ENCODE data around the gene UNC13D. TPM values are rescaled to one million over a fixed set of nuclear protein-coding genes. Genes with fewer than 3 reads are reported as not detected.
"Not testable (repeated sequence)": the region's sequence is repeated elsewhere in the genome, so short reads cannot be mapped to it uniquely, and the experiment has no call there.

UNC13D gene
- total RNA-seq, 1 donor from 2014 or later = 102 TPM

DNA sequence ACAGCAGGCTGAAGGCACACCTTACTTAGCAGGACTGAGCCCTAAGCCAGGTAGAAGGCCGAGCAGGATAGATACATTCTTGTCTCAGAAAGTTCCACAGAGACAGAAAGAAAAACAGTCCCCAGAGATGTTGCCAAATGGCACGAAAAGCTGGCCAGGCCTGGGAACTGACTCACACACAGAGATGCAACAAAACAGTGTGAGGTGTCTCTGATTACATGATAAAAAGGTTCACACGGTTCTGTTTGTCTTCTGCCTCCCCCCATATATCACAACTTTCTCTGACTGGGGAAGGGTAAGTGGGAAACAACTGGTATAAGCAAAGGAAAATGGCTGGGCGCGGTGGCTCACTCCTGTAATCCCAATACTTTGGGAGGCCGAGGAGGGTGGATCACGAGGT is 9.2 kb upstream of the UNC13D start:
- ChIA-PET CTCF (interaction anchor here (2.1 to 4.4 kb wide), 2 partner anchors 8 to 24 kb away, joined by 11 to 34 read pairs; partner anchors contain the start of gene TRIM47), POLR2A (interaction anchor here (0.7 to 3.7 kb wide), 6 partner anchors 8 to 76 kb away, joined by 3 to 101 read pairs (median 46); partner anchors contain the start of genes UNC13D and UNK)
- peak overlapping the region; percentile 20 for H3K27ac Mint-ChIP-seq
- peaks cover 33% of the 10 kb centered on the region for H3K36me3 Mint-ChIP-seq (ENCODE audit: low read depth)
- H3K27me3 Mint-ChIP-seq = no peaks in the 10 kb centered on the region
- DNase-seq (no peak), ATAC-seq (ENCODE audit: low read depth) (no peak)
- H3K9me3 Mint-ChIP-seq = no peaks in the 10 kb centered on the region
- H3K4me1 Mint-ChIP-seq = peaks cover 39% of the 10 kb centered on the region
- TF ChIP-seq, protein P1, sequence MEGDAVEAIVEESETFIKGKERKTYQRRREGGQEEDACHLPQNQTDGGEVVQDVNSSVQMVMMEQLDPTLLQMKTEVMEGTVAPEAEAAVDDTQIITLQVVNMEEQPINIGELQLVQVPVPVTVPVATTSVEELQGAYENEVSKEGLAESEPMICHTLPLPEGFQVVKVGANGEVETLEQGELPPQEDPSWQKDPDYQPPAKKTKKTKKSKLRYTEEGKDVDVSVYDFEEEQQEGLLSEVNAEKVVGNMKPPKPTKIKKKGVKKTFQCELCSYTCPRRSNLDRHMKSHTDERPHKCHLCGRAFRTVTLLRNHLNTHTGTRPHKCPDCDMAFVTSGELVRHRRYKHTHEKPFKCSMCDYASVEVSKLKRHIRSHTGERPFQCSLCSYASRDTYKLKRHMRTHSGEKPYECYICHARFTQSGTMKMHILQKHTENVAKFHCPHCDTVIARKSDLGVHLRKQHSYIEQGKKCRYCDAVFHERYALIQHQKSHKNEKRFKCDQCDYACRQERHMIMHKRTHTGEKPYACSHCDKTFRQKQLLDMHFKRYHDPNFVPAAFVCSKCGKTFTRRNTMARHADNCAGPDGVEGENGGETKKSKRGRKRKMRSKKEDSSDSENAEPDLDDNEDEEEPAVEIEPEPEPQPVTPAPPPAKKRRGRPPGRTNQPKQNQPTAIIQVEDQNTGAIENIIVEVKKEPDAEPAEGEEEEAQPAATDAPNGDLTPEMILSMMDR (IDR thresholded peaks at IDR 0.05) = no peak
- no peak overlapping the region for H3K4me3 Mint-ChIP-seq
- intact Hi-C loops (cut with micrococcal nuclease) = no loop called here

DNA sequence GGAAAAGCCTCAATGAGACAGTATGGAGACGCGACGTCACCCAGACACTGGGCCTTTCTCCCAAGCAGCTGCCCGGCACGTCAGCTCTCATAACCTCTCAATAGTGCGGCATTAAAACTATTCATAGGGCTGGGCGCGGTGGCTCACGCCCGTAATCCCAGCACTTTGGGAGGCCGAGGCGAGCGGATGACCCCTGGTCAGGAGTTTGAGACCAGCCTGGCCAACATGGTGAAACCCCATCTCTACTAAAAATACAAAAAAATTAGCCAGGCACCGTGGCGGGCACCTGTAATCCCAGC is 7.4 kb upstream of the UNC13D start:
- H3K27me3 Mint-ChIP-seq; H3K4me3 Mint-ChIP-seq; POLR2A ChIA-PET; H3K27ac Mint-ChIP-seq; intact Hi-C loops (cut with micrococcal nuclease); CTCF ChIA-PET; H3K9me3 Mint-ChIP-seq; DNase-seq; ATAC-seq (ENCODE audit: low read depth): not testable (repeated sequence)
- H3K4me1 Mint-ChIP-seq = peaks cover 31% of the 10 kb centered on the region
- peaks cover 51% of the 10 kb centered on the region for H3K36me3 Mint-ChIP-seq (ENCODE audit: low read depth)

DNA sequence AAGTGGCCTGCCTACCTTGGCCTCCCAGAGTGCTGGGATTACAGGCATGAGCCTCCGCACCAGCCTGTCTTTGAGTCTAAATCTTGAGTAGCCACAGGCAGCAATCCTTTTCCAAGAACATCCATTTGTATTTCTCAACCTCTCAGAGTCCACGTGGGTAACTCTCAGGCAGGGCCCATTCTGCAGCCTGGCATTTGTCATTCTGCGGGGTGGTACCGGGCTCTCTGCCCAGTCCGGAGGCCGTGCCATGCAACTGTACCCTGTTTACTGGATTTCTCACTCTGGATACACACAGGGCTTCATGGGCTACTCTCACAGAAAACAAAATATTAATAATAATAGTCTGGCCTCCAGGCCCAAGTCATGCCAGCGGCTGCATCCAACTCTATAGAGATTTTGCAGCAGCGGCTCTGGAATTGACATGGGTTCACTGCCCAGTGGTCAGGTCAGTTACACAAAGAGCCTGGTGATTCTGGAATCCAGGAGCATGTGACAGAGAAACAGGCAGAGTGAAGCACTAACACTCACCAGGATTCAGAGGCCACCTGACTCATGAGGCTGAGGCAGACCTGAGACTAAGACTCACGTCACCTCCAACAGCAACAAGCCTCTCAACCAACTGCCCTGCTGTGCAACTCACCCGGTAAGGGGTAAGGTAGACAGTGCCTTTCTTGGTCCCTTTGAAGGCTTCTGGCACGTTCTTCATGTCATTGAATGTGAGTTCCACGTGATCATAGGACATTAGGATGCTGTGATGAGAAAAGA is 6.9 kb upstream of the UNC13D start:
- no peak for ATAC-seq (ENCODE audit: low read depth)
- POLR2A ChIA-PET = no interaction called here
- H3K27ac Mint-ChIP-seq = no peak overlapping the region
- intact Hi-C loops (cut with micrococcal nuclease) = no loop called here
- H3K4me3 Mint-ChIP-seq = no peak overlapping the region
- H3K4me1 Mint-ChIP-seq = peaks cover 27% of the 10 kb centered on the region
- TF ChIP-seq, protein P1 (IDR thresholded peaks at IDR 0.05) = no peak
- CTCF ChIA-PET = no interaction called here
- DNase-seq = no peak
- H3K27me3 Mint-ChIP-seq = no peaks in the 10 kb centered on the region
- peaks cover 55% of the 10 kb centered on the region for H3K36me3 Mint-ChIP-seq (ENCODE audit: low read depth)
- no peaks in the 10 kb centered on the region for H3K9me3 Mint-ChIP-seq

DNA sequence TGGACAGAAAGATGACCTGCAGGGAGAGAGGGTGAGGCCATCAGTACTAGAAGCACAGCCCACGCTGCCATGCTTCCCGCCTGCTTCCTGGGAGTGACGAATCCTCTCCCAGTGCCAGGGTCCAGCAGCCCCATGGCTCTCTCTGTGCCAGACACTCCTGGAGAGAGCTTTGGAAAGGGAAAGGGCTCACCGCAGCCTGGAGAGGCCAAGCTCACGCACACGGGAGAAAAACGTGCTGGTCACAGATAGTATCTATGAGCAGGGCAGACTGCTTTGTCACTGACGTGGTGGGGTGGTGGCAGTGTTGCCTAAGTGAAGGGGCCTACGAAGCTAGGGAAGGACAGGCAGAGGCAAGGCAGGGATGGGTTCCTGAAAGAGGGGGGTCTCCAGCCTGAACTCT is 5.5 kb upstream of the UNC13D start:
- Mint-ChIP-seq H3K4me1 (peaks cover 40% of the 10 kb centered on the region), H3K27me3 (no peaks in the 10 kb centered on the region), H3K27ac (no peak overlapping the region), H3K9me3 (no peaks in the 10 kb centered on the region), H3K36me3 (ENCODE audit: low read depth) (peaks cover 64% of the 10 kb centered on the region), H3K4me3 (no peak overlapping the region)
- CTCF ChIA-PET = interaction anchor here (2.0 kb wide), 1 partner anchor 96 kb away, joined by 7 read pairs; no protein-coding TSS in a partner anchor
- DNase-seq (no peak), ATAC-seq (ENCODE audit: low read depth) (no peak)
- intact Hi-C loops (cut with micrococcal nuclease) = loop anchor here (5.0 kb wide), 1 partner anchor 182 kb away; the partner anchor contains the start of genes RECQL5 and SAP30BP
- POLR2A ChIA-PET = interaction anchor here (0.5 to 1.3 kb wide), 2 partner anchors 28 to 213 kb away, joined by 3 read pairs; partner anchors contain the start of gene TRIM47
- TF ChIP-seq, protein P1 (IDR thresholded peaks at IDR 0.05) = no peak

DNA sequence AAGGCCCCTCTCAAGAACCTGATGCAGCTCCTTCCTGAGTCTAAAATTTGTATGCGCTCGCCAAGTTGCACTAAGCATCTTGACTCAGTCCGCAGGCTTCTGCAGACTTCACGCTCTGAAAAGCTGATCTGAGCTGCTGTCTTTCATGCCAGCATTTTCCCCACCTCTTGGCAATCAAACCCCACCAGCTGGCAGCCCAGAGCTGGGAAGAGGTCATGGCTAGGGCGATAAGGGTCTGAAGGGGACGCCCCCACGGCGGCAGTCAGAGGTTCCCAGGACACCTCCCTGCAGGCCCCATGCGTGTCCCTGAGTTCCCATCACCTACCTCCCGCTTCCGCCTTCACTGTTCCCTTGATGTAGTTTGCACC is 5.1 kb upstream of the UNC13D start:
- intact Hi-C loops (cut with micrococcal nuclease) = loop anchor here (5.0 kb wide), 1 partner anchor 182 kb away; the partner anchor contains the start of genes RECQL5 and SAP30BP
- POLR2A ChIA-PET = interaction anchor here (1.3 to 1.7 kb wide), 2 partner anchors 22 to 29 kb away, joined by 3 to 4 read pairs; partner anchors contain the start of gene TRIM47
- Mint-ChIP-seq H3K4me1 (peaks cover 37% of the 10 kb centered on the region), H3K27ac (no peak overlapping the region), H3K4me3 (no peak overlapping the region), H3K36me3 (ENCODE audit: low read depth) (peaks cover 64% of the 10 kb centered on the region), H3K27me3 (no peaks in the 10 kb centered on the region), H3K9me3 (no peaks in the 10 kb centered on the region)
- TF ChIP-seq, protein P1 (IDR thresholded peaks at IDR 0.05) = no peak
- CTCF ChIA-PET = interaction anchor here (2.0 kb wide), 1 partner anchor 96 kb away, joined by 7 read pairs; no protein-coding TSS in a partner anchor
- ATAC-seq (ENCODE audit: low read depth) (no peak), DNase-seq (no peak)
